Gastrocnemius medialis (tissue), 4 donors: Measurements from ENCODE around the gene ARHGAP10. TPM values are rescaled to one million over a fixed set of nuclear protein-coding genes. Genes with fewer than 3 reads are reported as not detected.

Source experiments
- ATAC-seq, 2 donors: fragments of 150-250 bp; one replicate each; pipeline ENCODE4 v1.9.1; 2016
- DNase-seq, 2 donors: peaks; one replicate each; pipeline ENCODE4 v3.0.0-alpha.2; 2019
- H3K27ac ChIP-seq, 4 donors: fragments of 200-600 bp; sonication (generic); 1 replicate in 1 of 4; 2 replicates in 3 of 4; pipeline ENCODE4 v1.5.1; 2016 to 2018; ENCODE audit warnings: mild to moderate bottlenecking in 2 of 4, moderate library complexity in 1 of 4
- H3K27me3 ChIP-seq, 3 donors: fragments of 200-600 bp; sonication (generic) in 2 of 3; 1 replicate in 1 of 3; 2 replicates in 2 of 3; pipeline versions ENCODE4 v1.5.1 to v1.6.0; 2016 to 2019; ENCODE audit warnings: mild to moderate bottlenecking in 1 of 3, moderate library complexity in 1 of 3
- H3K36me3 ChIP-seq, 2 donors: fragments of 200-600 bp; sonication (generic) in 1 of 2; one replicate each; pipeline ENCODE4 v1.5.1; 2017 to 2018
- H3K4me1 ChIP-seq, 2 donors: fragments of 200-600 bp; sonication (generic) in 1 of 2; one replicate each; pipeline ENCODE4 v1.5.1; 2016 to 2017; ENCODE audit warnings: mild to moderate bottlenecking in 2 of 2
- H3K4me3 ChIP-seq, 4 donors: fragments of 200-600 bp; sonication (generic) in 3 of 4; 1 replicate in 1 of 4; 2 replicates in 3 of 4; pipeline ENCODE4 v1.5.1; 2016 to 2019; ENCODE audit warnings: mild to moderate bottlenecking in 2 of 4
- H3K9me3 ChIP-seq, 3 donors: fragments of 200-600 bp; sonication (generic) in 2 of 3; 1 replicate in 1 of 3; 2 replicates in 2 of 3; pipeline ENCODE4 v1.5.1; 2016 to 2019
- CTCF ChIP-seq, 5 experiments: fragments of 450-650 bp in 3 of 5; fragments of 200-600 bp in 2 of 5; sonication (generic) in 2 of 5; IDR thresholded peaks in 4 of 5; conservative IDR thresholded peaks in 1 of 5; 1 replicate in 4 of 5; 2 replicates in 1 of 5; pipeline ENCODE4 v1.5.1; 2016 to 2019; ENCODE audit warnings: antibody characterized with exemption in 5 of 5, mild to moderate bottlenecking in 3 of 5, moderate library complexity in 3 of 5
- POLR2A ChIP-seq, 2 donors: fragments of 450-650 bp; IDR thresholded peaks; one replicate each; pipeline ENCODE4 v1.6.1; 2017; ENCODE audit warnings: antibody characterized with exemption in 2 of 2, mild to moderate bottlenecking in 2 of 2, moderate library complexity in 2 of 2
- in situ Hi-C, 4 donors: fragments of 200-750 bp; cut with MboI; loops; one replicate each; pipeline versions ENCODE4 v1.15.0 to v1.8.0; 2017; ENCODE audit warnings: low sequenced_read_pairs in 4 of 4
- intact Hi-C: fragments of 100-400 bp; cut with DNase I; formaldehyde crosslinking; loops from one replicate; pipeline ENCODE4 v1.15.1; 2023; ENCODE audit warnings: low total_unique reads
- total RNA-seq, 4 donors: library from RNA; depleted of rRNA; stranded (reverse); fragments of >200 nt; gene quantifications; one replicate each; pipeline versions ENCODE4 v1.1.0 to v1.2.3, GENCODE V29; 2016

The ARHGAP10 gene
- total RNA-seq, 4 donors from 2014 or later, result 22.1 to 34.6 (median 28.0) TPM

DNA sequence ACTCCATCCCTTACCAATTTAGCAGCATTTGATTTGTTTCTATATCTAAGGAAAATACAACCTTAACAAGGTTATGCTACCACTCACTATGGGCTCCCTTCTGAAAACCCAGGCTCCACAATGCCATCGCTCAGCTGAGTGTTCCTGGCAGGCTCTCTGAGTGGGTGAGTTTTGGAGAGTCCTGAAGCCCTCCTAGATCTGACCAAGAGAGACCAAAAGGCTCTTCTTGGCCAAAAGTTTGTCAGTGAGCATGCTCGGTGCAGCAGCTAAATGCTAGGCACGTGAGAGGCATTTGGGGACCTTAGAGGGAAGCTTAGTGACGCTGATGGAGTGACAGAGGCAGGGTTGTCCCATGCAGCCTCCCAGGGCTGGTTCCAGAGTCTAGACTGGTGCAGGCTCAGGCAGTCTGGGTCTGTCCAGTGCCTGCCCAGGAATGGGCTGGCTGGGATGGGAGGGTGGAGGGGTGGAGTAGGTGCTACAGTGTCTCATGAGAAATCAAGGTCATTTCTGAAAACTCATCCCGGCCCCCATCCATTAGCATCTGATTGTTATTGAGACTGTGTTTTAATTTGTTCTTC, 363.5 kb downstream of the ARHGAP10 start:
- TF ChIP-seq CTCF (IDR thresholded peaks at IDR 0.05 in 4 of 5, conservative IDR thresholded peaks at IDR 0.05 in 1 of 5) (no peak), POLR2A (IDR thresholded peaks at IDR 0.05) (no peak)
- Histone ChIP-seq H3K27ac (peak overlapping the region in 1 of 4 donors; percentile 24), H3K4me3 (no peak overlapping the region), H3K4me1 (peaks cover 17 to 28% of the 10 kb centered on the region in 2 donors), H3K9me3 (no peaks in the 10 kb centered on the region), H3K36me3 (no peaks in the 10 kb centered on the region), H3K27me3 (no peaks in the 10 kb centered on the region)
- ATAC-seq (no peak), DNase-seq (no peak)
- in situ Hi-C loops (no loop called here), intact Hi-C loops (no loop called here)

- no peaks in the 10 kb centered on the region for H3K9me3 ChIP-seq
- ATAC-seq (no peak), DNase-seq (no peak)
- H3K4me3 ChIP-seq, result no peak overlapping the region
- TF ChIP-seq POLR2A (IDR thresholded peaks at IDR 0.05), result no peak
- TF ChIP-seq CTCF (IDR thresholded peaks at IDR 0.05 in 4 of 5, conservative IDR thresholded peaks at IDR 0.05 in 1 of 5), result no peak
- H3K27ac ChIP-seq, result no peak overlapping the region
- in situ Hi-C loops (no loop called here), intact Hi-C loops (no loop called here)
- H3K36me3 ChIP-seq, result no peaks in the 10 kb centered on the region
- peaks cover 12 to 16% of the 10 kb centered on the region in 2 donors for H3K4me1 ChIP-seq
- H3K27me3 ChIP-seq, result no peaks in the 10 kb centered on the region
Observed at GRCh38 chr4:148097801-148098200, 365.9 kb downstream of the ARHGAP10 start.

DNA sequence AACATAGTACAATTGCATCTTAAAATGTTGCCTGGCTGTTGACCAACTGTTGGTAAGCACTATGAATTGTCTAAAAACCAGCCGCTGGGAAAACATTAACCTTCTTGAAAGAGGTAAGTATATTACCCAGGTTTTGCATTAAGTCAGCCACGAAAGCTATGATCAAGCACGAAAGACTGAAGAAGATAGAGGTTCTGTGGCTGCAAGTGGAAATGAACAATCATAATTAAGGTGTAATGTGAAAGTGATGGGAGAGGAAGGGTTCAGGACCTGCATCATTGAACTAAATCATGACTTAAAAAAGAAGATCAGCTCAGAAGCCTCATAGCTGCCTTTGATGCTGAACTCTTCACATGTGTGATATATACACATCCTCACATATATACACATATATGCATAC, 369.3 kb downstream of the ARHGAP10 start:
- intact Hi-C loops, result no loop called here
- no peak for DNase-seq
- no peak overlapping the region for H3K4me3 ChIP-seq

DNA sequence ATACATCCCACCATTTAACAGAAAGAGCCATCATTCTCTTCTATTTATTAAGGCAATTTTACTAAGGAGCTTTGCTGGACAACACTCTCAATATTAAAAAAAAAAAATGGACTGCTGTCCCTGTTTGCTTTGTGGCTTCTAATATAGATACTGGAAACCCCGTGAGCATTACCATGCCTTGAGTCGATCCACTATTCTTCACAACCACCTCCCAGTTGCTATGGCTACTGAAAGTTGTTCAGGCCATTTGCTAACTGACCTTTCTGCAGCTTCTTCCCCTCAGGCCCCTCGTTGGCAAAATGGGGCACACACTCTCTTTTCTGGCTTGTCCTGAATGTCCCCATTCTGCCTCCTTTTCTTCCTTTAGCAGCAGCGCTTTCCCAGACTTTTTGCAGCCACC, 369.9 kb downstream of the ARHGAP10 start:
- Histone ChIP-seq H3K4me3 (no peak overlapping the region), H3K4me1 (no peaks in the 10 kb centered on the region), H3K36me3 (no peaks in the 10 kb centered on the region), H3K9me3 (peaks cover 0 to 4% (median 0%) of the 10 kb centered on the region in 3 donors), H3K27ac (no peak overlapping the region), H3K27me3 (no peaks in the 10 kb centered on the region)
- no peak for TF ChIP-seq CTCF (IDR thresholded peaks at IDR 0.05 in 4 of 5, conservative IDR thresholded peaks at IDR 0.05 in 1 of 5)
- intact Hi-C loops, result no loop called here
- no peak for ATAC-seq
- in situ Hi-C loops, result no loop called here
- no peak for DNase-seq

More for the DNA sequence above, 369.3 kb downstream of the ARHGAP10 start:
- no peak overlapping the region for H3K27ac ChIP-seq
- in situ Hi-C loops, result no loop called here
- H3K4me1 ChIP-seq, result no peaks in the 10 kb centered on the region
- H3K27me3 ChIP-seq, result no peaks in the 10 kb centered on the region
- H3K9me3 ChIP-seq, result no peaks in the 10 kb centered on the region
- no peak for ATAC-seq
- TF ChIP-seq POLR2A (IDR thresholded peaks at IDR 0.05) (no peak), CTCF (IDR thresholded peaks at IDR 0.05 in 4 of 5, conservative IDR thresholded peaks at IDR 0.05 in 1 of 5) (no peak)
- no peaks in the 10 kb centered on the region for H3K36me3 ChIP-seq
